ENCODE measurements around the gene BEAN1. TPM values are rescaled to one million over a fixed set of nuclear protein-coding genes. Genes with fewer than 3 reads are reported as not detected.

BEAN1 gene
- total RNA-seq, 4 donors from 2014 or later = 0.52 to 3.9 TPM; not detected in 2

- TF ChIP-seq CTCF (IDR thresholded peaks at IDR 0.05) (no peak), POLR2A (IDR thresholded peaks at IDR 0.05) (no peak)
- Histone ChIP-seq H3K9me3 (no peaks in the 10 kb centered on the region), H3K4me1 (no peaks in the 10 kb centered on the region), H3K27ac (no peak overlapping the region), H3K27me3 (no peaks in the 10 kb centered on the region), H3K36me3 (no peaks in the 10 kb centered on the region), H3K4me3 (no peak overlapping the region)
- intact Hi-C loops (cut with DNase I; ENCODE audit: low total_unique reads) = no loop called here
- no peak for DNase-seq
These were observed 10.4 kb downstream of the BEAN1 start for GRCh38 chr16:66437391-66437945.

GRCh38 chr16:66438536-66438935 lies 11.4 kb downstream of the BEAN1 start:
- TF ChIP-seq CTCF (IDR thresholded peaks at IDR 0.05) (no peak), POLR2A (IDR thresholded peaks at IDR 0.05) (no peak)
- Histone ChIP-seq H3K4me1 (no peaks in the 10 kb centered on the region), H3K27me3 (no peaks in the 10 kb centered on the region), H3K27ac (no peak overlapping the region), H3K9me3 (no peaks in the 10 kb centered on the region), H3K4me3 (no peak overlapping the region), H3K36me3 (no peaks in the 10 kb centered on the region)
- intact Hi-C loops (cut with DNase I; ENCODE audit: low total_unique reads) = no loop called here
- no peak for DNase-seq

GRCh38 chr16:66439051-66439730 lies 12.1 kb downstream of the BEAN1 start:
- no peaks in the 10 kb centered on the region for H3K4me1 ChIP-seq
- H3K27me3 ChIP-seq = no peaks in the 10 kb centered on the region
- no peak overlapping the region for H3K4me3 ChIP-seq
- H3K9me3 ChIP-seq = no peaks in the 10 kb centered on the region
- H3K27ac ChIP-seq = no peak overlapping the region
- intact Hi-C loops (cut with DNase I; ENCODE audit: low total_unique reads) = no loop called here
- H3K36me3 ChIP-seq = no peaks in the 10 kb centered on the region
- TF ChIP-seq POLR2A (IDR thresholded peaks at IDR 0.05) (no peak), CTCF (IDR thresholded peaks at IDR 0.05) (no peak)
- no peak for DNase-seq

GRCh38 chr16:66440271-66440802 lies 13.2 kb downstream of the BEAN1 start:
- Histone ChIP-seq H3K36me3 (no peaks in the 10 kb centered on the region), H3K9me3 (no peaks in the 10 kb centered on the region), H3K27ac (no peak overlapping the region), H3K27me3 (no peaks in the 10 kb centered on the region), H3K4me3 (no peak overlapping the region), H3K4me1 (no peaks in the 10 kb centered on the region)
- TF ChIP-seq POLR2A (IDR thresholded peaks at IDR 0.05) = no peak
- no peak for TF ChIP-seq CTCF (IDR thresholded peaks at IDR 0.05)
- intact Hi-C loops (cut with DNase I; ENCODE audit: low total_unique reads) = no loop called here
- DNase-seq = no peak

- no peak overlapping the region for H3K27ac ChIP-seq
- TF ChIP-seq CTCF (IDR thresholded peaks at IDR 0.05) = no peak
- no peaks in the 10 kb centered on the region for H3K27me3 ChIP-seq
- no peaks in the 10 kb centered on the region for H3K9me3 ChIP-seq
- intact Hi-C loops (cut with DNase I; ENCODE audit: low total_unique reads) = no loop called here
- no peaks in the 10 kb centered on the region for H3K36me3 ChIP-seq
- H3K4me1 ChIP-seq = no peaks in the 10 kb centered on the region
- no peak overlapping the region for H3K4me3 ChIP-seq
- no peak for DNase-seq
These were observed 13.9 kb downstream of the BEAN1 start for GRCh38 chr16:66440970-66441369.
